ENCODE measurements around the gene PAQR4.
A peak's percentile ranks its signal among the peaks of the same experiment; 100 is the strongest.

Gene PAQR4

DNA sequence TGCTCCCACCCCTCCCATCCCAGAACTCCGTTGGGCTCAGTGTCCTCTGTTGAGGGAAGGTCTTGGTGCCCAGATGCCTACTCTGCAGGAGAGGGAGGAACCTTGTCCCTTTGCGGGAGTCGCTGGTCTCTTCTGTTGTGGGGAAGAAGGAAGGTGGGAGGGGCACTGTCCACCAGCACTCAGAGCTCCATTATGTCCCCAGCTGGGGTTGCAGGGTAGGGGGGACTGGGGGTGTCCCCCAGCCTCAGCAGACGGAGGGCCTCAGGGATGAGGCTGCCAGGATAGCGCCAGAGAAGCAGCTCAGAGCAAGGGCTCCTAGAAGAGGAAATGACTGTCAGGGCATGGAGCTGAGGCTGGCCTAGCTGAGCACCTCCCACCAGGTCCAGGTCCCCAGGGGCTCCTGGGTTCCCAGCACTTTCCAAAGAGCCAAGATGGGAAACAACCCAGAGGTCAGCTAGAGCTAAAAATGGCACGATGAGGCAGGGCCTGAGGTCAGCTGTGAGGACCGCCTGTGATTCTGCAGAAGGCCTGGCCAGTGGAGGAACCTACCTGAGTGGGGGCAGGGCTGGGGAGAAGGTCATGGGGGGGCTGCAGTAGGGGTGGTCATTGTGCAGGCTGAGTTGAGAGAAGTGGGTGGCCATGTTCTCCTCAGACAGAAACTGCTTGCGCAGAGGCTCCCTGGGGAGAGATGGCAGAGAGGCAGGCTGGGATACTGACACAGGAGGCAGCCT is 53.7 kb downstream of the PAQR4 start:
- no peaks in the 10 kb centered on the region for H3K9me2 ChIP-seq (ENCODE audit: low read depth, low read length)
- H3K79me2 ChIP-seq (ENCODE audit: insufficient read depth, low read length), result no peaks in the 10 kb centered on the region
- H2AFZ ChIP-seq (ENCODE audit: low read length), result no peak overlapping the region
- TF ChIP-seq EZH2 (IDR thresholded peaks at IDR 0.05; ENCODE audit: borderline replicate concordance, low read length), result no peak
- TF ChIP-seq, protein P1, sequence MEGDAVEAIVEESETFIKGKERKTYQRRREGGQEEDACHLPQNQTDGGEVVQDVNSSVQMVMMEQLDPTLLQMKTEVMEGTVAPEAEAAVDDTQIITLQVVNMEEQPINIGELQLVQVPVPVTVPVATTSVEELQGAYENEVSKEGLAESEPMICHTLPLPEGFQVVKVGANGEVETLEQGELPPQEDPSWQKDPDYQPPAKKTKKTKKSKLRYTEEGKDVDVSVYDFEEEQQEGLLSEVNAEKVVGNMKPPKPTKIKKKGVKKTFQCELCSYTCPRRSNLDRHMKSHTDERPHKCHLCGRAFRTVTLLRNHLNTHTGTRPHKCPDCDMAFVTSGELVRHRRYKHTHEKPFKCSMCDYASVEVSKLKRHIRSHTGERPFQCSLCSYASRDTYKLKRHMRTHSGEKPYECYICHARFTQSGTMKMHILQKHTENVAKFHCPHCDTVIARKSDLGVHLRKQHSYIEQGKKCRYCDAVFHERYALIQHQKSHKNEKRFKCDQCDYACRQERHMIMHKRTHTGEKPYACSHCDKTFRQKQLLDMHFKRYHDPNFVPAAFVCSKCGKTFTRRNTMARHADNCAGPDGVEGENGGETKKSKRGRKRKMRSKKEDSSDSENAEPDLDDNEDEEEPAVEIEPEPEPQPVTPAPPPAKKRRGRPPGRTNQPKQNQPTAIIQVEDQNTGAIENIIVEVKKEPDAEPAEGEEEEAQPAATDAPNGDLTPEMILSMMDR (IDR thresholded peaks at IDR 0.05; ENCODE audit: low read length), result no peak
- H3K4me2 ChIP-seq (ENCODE audit: low read length), result peak overlapping the region; percentile 90
- H3F3A ChIP-seq (ENCODE audit: insufficient read depth, low read length), result no peaks in the 10 kb centered on the region
- no peaks in the 10 kb centered on the region for H3K27me3 ChIP-seq (ENCODE audit: insufficient read depth, low read length)
- peaks cover 44% of the 10 kb centered on the region for H3K4me1 ChIP-seq (ENCODE audit: insufficient read depth, low read length, severe bottlenecking)
- peak overlapping the region; percentile 81 for H3K27ac ChIP-seq (ENCODE audit: low read depth, low read length, poor library complexity, severe bottlenecking)
- H3K9me3 ChIP-seq (ENCODE audit: low read length), result no peaks in the 10 kb centered on the region
- peaks cover 11% of the 10 kb centered on the region for H3K36me3 ChIP-seq (ENCODE audit: insufficient read depth, low read length)
- H4K20me1 ChIP-seq (ENCODE audit: insufficient read depth, low read length), result no peaks in the 10 kb centered on the region
- H3K9ac ChIP-seq (ENCODE audit: low read length), result peak overlapping the region; percentile 89; the same call in 1 of the 2 replicates
- H3K4me3 ChIP-seq (ENCODE audit: low read depth, low read length, poor library complexity, severe bottlenecking), result peak overlapping the region; percentile 71

Measured in OCI-LY1 (cell line).